ENCODE data around the gene AMH.

The AMH gene

GRCh38 chr19:2270423-2271233 is 21.5 kb downstream of the AMH start (continued):
- 0 out of 2 replicates have a peak, but pooled peaks have one; percentile 11 for TF ChIP-seq ZNF423 (tag by site-specific recombination; IDR thresholded peaks at IDR 0.05)
- no peak for TF ChIP-seq SETDB1 (IDR thresholded peaks at IDR 0.05; ENCODE audit: insufficient read length, low read length)
- peak; percentile 93; the same call in 1 of the 2 replicates for TF ChIP-seq KLF1 (tag by site-specific recombination; IDR thresholded peaks at IDR 0.05)
- no peak for TF ChIP-seq ZBTB44 (tag by site-specific recombination; IDR thresholded peaks at IDR 0.05)
- TF ChIP-seq EGR2 (tag by site-specific recombination; IDR thresholded peaks at IDR 0.05; ENCODE audit: low read depth) = no peak
- TF ChIP-seq MYNN (tag by site-specific recombination; IDR thresholded peaks at IDR 0.05; ENCODE audit: borderline replicate concordance) = no peak
- peak; percentile 60; the same call in 1 of the 2 replicates for TF ChIP-seq KLF9 (tag by site-specific recombination; IDR thresholded peaks at IDR 0.05; ENCODE audit: low read depth)
- TF ChIP-seq ZNF555 (tag by site-specific recombination; conservative IDR thresholded peaks at IDR 0.05) = no peak
- no peak for TF ChIP-seq ZNF768 (tag by site-specific recombination; IDR thresholded peaks at IDR 0.05)
- TF ChIP-seq GLI4 (tag by site-specific recombination; IDR thresholded peaks at IDR 0.05) = no peak
- TF ChIP-seq OVOL3 (tag by site-specific recombination; IDR thresholded peaks at IDR 0.05) = no peak
- no peak for TF ChIP-seq ZNF707 (tag by site-specific recombination; IDR thresholded peaks at IDR 0.05)
- TF ChIP-seq ZNF148 (tag by site-specific recombination; IDR thresholded peaks at IDR 0.05; ENCODE audit: borderline replicate concordance) = no peak
- no peak for TF ChIP-seq ZNF132 (tag by site-specific recombination; IDR thresholded peaks at IDR 0.05; ENCODE audit: borderline replicate concordance)
- TF ChIP-seq ZNF16 (tag by site-specific recombination; IDR thresholded peaks at IDR 0.05; ENCODE audit: low read depth) = no peak
- TF ChIP-seq ZFP3 (tag by site-specific recombination; IDR thresholded peaks at IDR 0.05; ENCODE audit: low read depth) = no peak
- TF ChIP-seq ZSCAN16 (tag by site-specific recombination; IDR thresholded peaks at IDR 0.05) = no peak
- TF ChIP-seq ZNF623 (tag by site-specific recombination; IDR thresholded peaks at IDR 0.05) = no peak
- TF ChIP-seq ZBTB11 (tag by site-specific recombination; conservative IDR thresholded peaks at IDR 0.05; ENCODE audit: low read depth) = no peak
- no peak for TF ChIP-seq ZNF23 (tag by site-specific recombination; IDR thresholded peaks at IDR 0.05; ENCODE audit: borderline replicate concordance)
- no peak for TF ChIP-seq ZNF184 (tag by site-specific recombination; IDR thresholded peaks at IDR 0.05)
- no peak for TF ChIP-seq ZNF2 (tag by site-specific recombination; IDR thresholded peaks at IDR 0.05)
- no peak for TF ChIP-seq ZNF37A (tag by site-specific recombination; IDR thresholded peaks at IDR 0.05)
- no peak for TF ChIP-seq ZNF214 (tag by site-specific recombination; IDR thresholded peaks at IDR 0.05; ENCODE audit: borderline replicate concordance)
- TF ChIP-seq ZNF626 (tag by site-specific recombination; IDR thresholded peaks at IDR 0.05) = no peak
- TF ChIP-seq ZNF324 (tag by site-specific recombination; IDR thresholded peaks at IDR 0.05) = no peak
- no peak for TF ChIP-seq ZSCAN23 (tag by site-specific recombination; IDR thresholded peaks at IDR 0.05)
- TF ChIP-seq ZNF580 (tag by site-specific recombination; IDR thresholded peaks at IDR 0.05) = no peak
- TF ChIP-seq ZNF449 (tag by site-specific recombination; IDR thresholded peaks at IDR 0.05) = no peak
- no peak for TF ChIP-seq ZNF302 (tag by site-specific recombination; IDR thresholded peaks at IDR 0.05; ENCODE audit: low read depth)

All from HEK293 (cell line).